HFFc6 (cell line): Measurements from ENCODE around the gene SLC25A33. TPM values are rescaled to one million over a fixed set of nuclear protein-coding genes. Genes with fewer than 3 reads are reported as not detected.

Experiments
- DNase-seq: peaks from one replicate; pipeline ENCODE4 v3.0.0-alpha.2; 2018
- H3K27ac Mint-ChIP-seq: 2 replicates; pipeline ENCODE4 v1.8.0; 2020; ENCODE audit warnings: mild to moderate bottlenecking, mixed read lengths
- H3K27me3 Mint-ChIP-seq: 2 replicates; pipeline ENCODE4 v1.8.0; 2021; ENCODE audit warnings: mild to moderate bottlenecking, moderate library complexity, mixed read lengths; ENCODE audit not compliant: insufficient read depth
- H3K36me3 Mint-ChIP-seq: 2 replicates; pipeline ENCODE4 v1.8.0; 2021; ENCODE audit warnings: low read depth, mixed read lengths
- H3K4me1 Mint-ChIP-seq: 2 replicates; pipeline ENCODE4 v1.8.0; 2020; ENCODE audit warnings: low read depth, mixed read lengths
- H3K4me3 Mint-ChIP-seq: 2 replicates; pipeline ENCODE4 v1.8.0; 2020; ENCODE audit warnings: mild to moderate bottlenecking, moderate library complexity, mixed read lengths
- H3K9me3 Mint-ChIP-seq: 2 replicates; pipeline ENCODE4 v1.8.0; 2020; ENCODE audit warnings: mild to moderate bottlenecking, mixed read lengths
- total RNA-seq, 6 experiments: library from RNA; stranded (reverse); fragmentation: NEBNext Ultra II Directional; extraction: Animal tissue kit (Norgen Biotek cat#: 25700); gene quantifications; 2 replicates in 1 of 6; 3 replicates in 5 of 6; pipeline ENCODE4 v1.2.3, GENCODE V29; 2021
- TF ChIP-seq, protein P1 (sequence below): fragments of 200-600 bp; sonication (generic); IDR thresholded peaks from 2 replicates; pipeline ENCODE4 v1.5.0; 2021; ENCODE audit warnings: antibody characterized with exemption, mild to moderate bottlenecking

Gene SLC25A33
- total RNA-seq, 6 experiments from 2014 or later, result 3.3 to 4.7 (median 4.0) TPM

DNA sequence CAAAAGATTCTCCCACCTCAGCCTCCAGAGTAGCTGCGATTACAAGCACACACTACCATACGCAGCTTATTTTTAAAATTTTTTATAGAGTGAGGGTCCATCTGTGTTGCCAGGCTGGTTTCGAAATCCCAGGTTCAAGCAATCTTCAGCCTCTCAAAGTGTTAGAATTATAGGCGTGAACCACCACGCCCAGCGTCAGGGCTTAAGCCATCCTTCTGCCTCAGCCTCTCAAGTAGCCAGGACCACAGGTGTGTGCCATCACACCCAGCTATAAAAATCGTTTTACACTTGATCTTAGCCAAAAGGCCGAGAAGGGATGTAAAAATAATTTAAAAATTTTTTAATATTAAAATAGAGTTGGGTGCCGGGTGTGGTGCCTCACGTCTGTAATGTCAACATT is 4.3 kb upstream of the SLC25A33 start:
- Mint-ChIP-seq H3K36me3 (no peaks in the 10 kb centered on the region), H3K27me3 (no peaks in the 10 kb centered on the region), H3K4me1 (peaks cover 13% of the 10 kb centered on the region), H3K9me3 (no peaks in the 10 kb centered on the region), H3K27ac (no peak overlapping the region), H3K4me3 (no peak overlapping the region)
- DNase-seq, result no peak
- TF ChIP-seq, protein P1, sequence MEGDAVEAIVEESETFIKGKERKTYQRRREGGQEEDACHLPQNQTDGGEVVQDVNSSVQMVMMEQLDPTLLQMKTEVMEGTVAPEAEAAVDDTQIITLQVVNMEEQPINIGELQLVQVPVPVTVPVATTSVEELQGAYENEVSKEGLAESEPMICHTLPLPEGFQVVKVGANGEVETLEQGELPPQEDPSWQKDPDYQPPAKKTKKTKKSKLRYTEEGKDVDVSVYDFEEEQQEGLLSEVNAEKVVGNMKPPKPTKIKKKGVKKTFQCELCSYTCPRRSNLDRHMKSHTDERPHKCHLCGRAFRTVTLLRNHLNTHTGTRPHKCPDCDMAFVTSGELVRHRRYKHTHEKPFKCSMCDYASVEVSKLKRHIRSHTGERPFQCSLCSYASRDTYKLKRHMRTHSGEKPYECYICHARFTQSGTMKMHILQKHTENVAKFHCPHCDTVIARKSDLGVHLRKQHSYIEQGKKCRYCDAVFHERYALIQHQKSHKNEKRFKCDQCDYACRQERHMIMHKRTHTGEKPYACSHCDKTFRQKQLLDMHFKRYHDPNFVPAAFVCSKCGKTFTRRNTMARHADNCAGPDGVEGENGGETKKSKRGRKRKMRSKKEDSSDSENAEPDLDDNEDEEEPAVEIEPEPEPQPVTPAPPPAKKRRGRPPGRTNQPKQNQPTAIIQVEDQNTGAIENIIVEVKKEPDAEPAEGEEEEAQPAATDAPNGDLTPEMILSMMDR, result no peak

DNA sequence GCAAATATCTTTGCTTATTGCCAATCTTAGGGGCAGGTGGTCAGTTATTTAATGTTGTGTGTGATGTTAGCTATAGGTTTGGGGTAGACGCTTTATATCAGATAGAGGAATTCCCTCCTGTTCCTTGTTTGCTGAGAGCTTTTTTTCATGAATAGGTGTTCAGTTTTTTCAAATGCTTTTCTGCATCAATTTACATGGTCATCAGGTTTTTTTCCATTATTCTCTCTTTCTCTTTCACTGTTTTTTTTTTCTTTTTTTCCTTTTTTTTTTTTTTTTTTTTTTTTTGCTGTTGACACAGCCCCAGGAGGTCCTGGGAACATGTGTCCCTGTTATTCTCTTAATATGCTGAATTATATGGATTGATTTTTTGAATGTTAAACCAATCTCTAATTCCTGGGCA is 3.0 kb upstream of the SLC25A33 start:
- Mint-ChIP-seq H3K36me3 (no peaks in the 10 kb centered on the region), H3K9me3 (no peaks in the 10 kb centered on the region), H3K27ac (no peak overlapping the region), H3K4me3 (no peak overlapping the region), H3K4me1 (peaks cover 23% of the 10 kb centered on the region), H3K27me3 (no peaks in the 10 kb centered on the region)
- no peak for DNase-seq
- TF ChIP-seq, protein P1, result no peak

DNA sequence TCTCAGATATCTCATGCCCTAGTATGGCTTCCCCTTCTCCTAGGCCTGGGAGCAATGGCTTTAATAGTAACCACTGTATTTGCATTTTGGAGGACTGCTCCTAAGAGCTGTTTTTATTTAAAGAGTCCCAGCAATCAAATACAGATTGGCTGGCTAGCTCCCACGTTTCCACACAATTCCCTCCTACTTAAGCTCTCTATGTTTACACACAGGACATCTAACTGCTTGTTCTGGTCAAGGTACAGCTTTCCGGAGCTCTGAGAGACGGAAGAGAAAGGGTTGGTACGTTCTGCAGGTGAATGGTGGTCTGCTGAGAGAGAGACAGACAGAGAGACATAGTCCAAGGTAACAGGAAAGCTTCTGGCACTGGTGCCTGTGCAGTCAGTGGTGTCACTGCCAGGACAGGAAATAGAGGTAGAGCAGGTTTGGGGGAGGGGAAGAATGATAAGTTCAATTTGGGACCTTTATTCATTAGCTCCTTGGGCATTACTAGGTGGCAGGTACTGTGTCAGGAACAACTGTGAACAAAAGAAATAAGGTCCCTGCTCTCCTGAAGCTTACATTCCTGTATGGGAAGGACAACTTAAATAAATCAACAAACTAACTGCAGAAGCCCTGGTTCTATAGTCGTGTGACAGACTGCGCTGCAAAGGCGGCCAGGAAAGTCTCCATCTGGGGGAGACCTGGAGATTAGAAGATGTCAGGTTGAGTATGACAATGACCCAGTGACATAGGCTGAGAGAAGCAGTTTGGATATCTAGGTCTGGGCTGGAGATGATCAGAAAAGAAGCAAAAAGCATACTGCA is 1.2 kb upstream of the SLC25A33 start:
- no peak for DNase-seq
- TF ChIP-seq, protein P1, result no peak

DNA sequence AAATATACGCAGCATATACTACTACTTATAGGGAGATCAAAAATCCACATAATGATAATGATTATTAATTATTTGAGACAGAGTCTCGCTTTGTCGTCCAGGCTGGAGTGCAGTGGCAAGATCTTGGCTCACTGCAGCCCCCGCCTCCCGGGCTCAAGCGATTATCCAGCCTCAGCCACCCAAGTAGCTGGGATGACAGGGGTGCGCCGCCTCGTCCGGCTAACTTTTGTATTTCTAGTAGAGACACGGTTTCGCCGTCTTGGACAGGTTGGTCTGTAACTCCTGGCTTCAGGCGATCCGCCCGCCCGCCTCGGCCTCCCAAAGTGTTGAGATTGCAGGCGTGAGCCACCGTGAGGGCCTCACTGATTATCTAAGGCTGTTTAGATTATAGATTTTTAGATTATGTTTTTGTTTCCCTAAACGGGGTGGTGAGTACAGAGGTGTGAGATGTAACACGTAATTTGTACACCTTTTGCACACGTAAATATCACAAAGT is 548 bp upstream of the SLC25A33 start:
- H3K27ac Mint-ChIP-seq, result peak overlapping the region; percentile 73

More for the DNA sequence above, 1.2 kb upstream of the SLC25A33 start:
- Mint-ChIP-seq H3K4me3 (peak overlapping the region; percentile 22; the same call in 1 of the 2 replicates), H3K27me3 (no peaks in the 10 kb centered on the region), H3K4me1 (peaks cover 30% of the 10 kb centered on the region), H3K9me3 (no peaks in the 10 kb centered on the region), H3K36me3 (no peaks in the 10 kb centered on the region), H3K27ac (peak overlapping the region; percentile 73)

DNA sequence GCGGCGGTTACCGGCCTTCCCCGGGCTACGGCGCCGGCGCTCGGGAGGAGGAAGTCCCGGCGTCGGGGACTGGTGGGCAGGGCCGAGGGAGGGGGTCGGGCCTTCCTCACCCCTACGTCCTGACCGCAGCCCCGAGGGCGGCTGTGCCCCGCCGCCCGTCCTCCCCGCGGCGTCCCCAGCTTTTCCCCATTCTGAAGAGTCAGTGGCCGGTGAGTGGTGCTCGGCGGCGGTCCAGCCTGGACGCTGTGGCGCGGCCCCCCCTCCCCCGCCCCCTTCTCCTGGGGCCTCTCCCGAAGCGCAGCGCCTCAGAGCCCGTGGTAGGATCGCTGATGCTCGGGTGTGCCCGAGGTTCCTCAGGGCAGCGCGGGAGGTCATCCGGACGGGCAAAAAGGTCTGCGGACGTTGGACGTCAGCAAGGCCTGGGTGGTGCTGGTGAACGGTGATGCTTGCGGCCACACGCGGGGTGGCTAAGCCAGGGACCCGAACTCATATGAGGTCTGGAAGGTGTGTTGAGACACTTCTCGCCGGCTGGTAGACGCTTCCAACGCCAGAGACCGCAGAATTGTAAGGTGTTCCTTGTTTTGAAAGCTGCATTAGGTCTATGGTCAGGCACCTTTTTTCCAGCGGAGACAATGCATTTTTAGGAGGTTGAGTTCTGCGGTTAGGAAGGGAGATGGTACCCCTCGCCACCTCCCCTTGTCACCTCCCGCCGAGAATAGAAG is 725 bp downstream of the SLC25A33 start:
- peak; percentile 22 for DNase-seq
- TF ChIP-seq, protein P1, result no peak
- no peaks in the 10 kb centered on the region for H3K27me3 Mint-ChIP-seq
- H3K4me3 Mint-ChIP-seq, result peak overlapping the region; percentile 97
- H3K36me3 Mint-ChIP-seq, result no peaks in the 10 kb centered on the region
- no peaks in the 10 kb centered on the region for H3K9me3 Mint-ChIP-seq
- H3K4me1 Mint-ChIP-seq, result peaks cover 30% of the 10 kb centered on the region
- H3K27ac Mint-ChIP-seq, result peak overlapping the region; percentile 93

More for the DNA sequence above, 548 bp upstream of the SLC25A33 start:
- TF ChIP-seq, protein P1, result no peak
- H3K4me3 Mint-ChIP-seq, result peak overlapping the region; percentile 24; the same call in 1 of the 2 replicates
- peaks cover 30% of the 10 kb centered on the region for H3K4me1 Mint-ChIP-seq
- H3K36me3 Mint-ChIP-seq, result no peaks in the 10 kb centered on the region
- DNase-seq, result no peak
- no peaks in the 10 kb centered on the region for H3K9me3 Mint-ChIP-seq
- no peaks in the 10 kb centered on the region for H3K27me3 Mint-ChIP-seq
